Thoracic aorta (tissue), 2 donors: ENCODE measurements around the gene HMOX2. TPM values are rescaled to one million over a fixed set of nuclear protein-coding genes. Genes with fewer than 3 reads are reported as not detected.

Experiments
- ATAC-seq: fragments of 150-250 bp; one replicate; pipeline ENCODE4 v1.8.0; 2017; ENCODE audit warnings: low read depth; ENCODE audit not compliant: insufficient number of reproducible peaks, low FRiP score
- DNase-seq: peaks from one replicate; pipeline ENCODE4 v3.0.0-alpha.2; 2020; ENCODE audit warnings: low spot score
- H3K27ac ChIP-seq, 2 donors: fragments of 200-600 bp; sonication (generic); 1 replicate in 1 of 2; 2 replicates in 1 of 2; pipeline ENCODE4 v1.5.1; 2016; ENCODE audit warnings: mild to moderate bottlenecking in 2 of 2, moderate library complexity in 2 of 2
- H3K27me3 ChIP-seq: fragments of 200-600 bp; sonication (generic); replicated peaks from 2 replicates; pipeline ENCODE4 v1.6.0; 2016; ENCODE audit warnings: mild to moderate bottlenecking; ENCODE audit not compliant: insufficient read depth
- H3K36me3 ChIP-seq: fragments of 200-600 bp; sonication (generic); one replicate; pipeline ENCODE4 v1.5.1; 2016
- H3K4me1 ChIP-seq, 2 donors: fragments of 200-600 bp; sonication (generic); 1 replicate in 1 of 2; 2 replicates in 1 of 2; pipeline versions ENCODE4 v1.5.1 to v1.6.0; 2016; ENCODE audit warnings: low read depth in 2 of 2, mild to moderate bottlenecking in 1 of 2; ENCODE audit not compliant: control insufficient read depth in 1 of 2
- H3K4me3 ChIP-seq: fragments of 200-600 bp; sonication (generic); 2 replicates; pipeline ENCODE4 v1.5.1; 2016; ENCODE audit warnings: mild to moderate bottlenecking
- H3K9me3 ChIP-seq: fragments of 200-600 bp; sonication (generic); 2 replicates; pipeline ENCODE4 v1.5.1; 2016
- total RNA-seq, 2 donors: library from RNA; depleted of rRNA; stranded (reverse); fragments of >200 nt; gene quantifications; one replicate each; pipeline versions ENCODE4 v1.1.0 to v1.2.3, GENCODE V29; 2016
- TF ChIP-seq, protein P1 (sequence below): fragments of 200-600 bp; sonication (generic); IDR thresholded peaks from one replicate; pipeline ENCODE4 v1.5.1; 2019; ENCODE audit warnings: antibody characterized with exemption

HMOX2 gene
- total RNA-seq, 2 donors from 2014 or later, result 35.3 to 43.5 TPM

DNA sequence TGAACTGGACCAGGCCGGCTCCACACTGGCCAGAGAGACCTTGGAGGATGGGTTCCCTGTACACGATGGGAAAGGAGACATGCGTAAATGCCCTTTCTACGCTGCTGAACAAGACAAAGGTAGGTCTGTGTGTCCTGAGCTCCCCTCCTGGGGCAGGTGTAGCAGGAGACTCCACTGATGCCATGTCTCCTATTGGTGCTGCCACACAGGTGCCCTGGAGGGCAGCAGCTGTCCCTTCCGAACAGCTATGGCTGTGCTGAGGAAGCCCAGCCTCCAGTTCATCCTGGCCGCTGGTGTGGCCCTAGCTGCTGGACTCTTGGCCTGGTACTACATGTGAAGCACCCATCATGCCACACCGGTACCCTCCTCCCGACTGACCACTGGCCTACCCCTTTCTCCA, 33.2 kb downstream of the HMOX2 start:
- TF ChIP-seq, protein P1, sequence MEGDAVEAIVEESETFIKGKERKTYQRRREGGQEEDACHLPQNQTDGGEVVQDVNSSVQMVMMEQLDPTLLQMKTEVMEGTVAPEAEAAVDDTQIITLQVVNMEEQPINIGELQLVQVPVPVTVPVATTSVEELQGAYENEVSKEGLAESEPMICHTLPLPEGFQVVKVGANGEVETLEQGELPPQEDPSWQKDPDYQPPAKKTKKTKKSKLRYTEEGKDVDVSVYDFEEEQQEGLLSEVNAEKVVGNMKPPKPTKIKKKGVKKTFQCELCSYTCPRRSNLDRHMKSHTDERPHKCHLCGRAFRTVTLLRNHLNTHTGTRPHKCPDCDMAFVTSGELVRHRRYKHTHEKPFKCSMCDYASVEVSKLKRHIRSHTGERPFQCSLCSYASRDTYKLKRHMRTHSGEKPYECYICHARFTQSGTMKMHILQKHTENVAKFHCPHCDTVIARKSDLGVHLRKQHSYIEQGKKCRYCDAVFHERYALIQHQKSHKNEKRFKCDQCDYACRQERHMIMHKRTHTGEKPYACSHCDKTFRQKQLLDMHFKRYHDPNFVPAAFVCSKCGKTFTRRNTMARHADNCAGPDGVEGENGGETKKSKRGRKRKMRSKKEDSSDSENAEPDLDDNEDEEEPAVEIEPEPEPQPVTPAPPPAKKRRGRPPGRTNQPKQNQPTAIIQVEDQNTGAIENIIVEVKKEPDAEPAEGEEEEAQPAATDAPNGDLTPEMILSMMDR, result no peak
- ATAC-seq (no peak), DNase-seq (no peak)
- no peaks in the 10 kb centered on the region for H3K9me3 ChIP-seq
- H3K4me1 ChIP-seq, result peaks cover 9 to 15% of the 10 kb centered on the region in 2 donors
- H3K27ac ChIP-seq, result no peak overlapping the region
- no peaks in the 10 kb centered on the region for H3K27me3 ChIP-seq
- H3K4me3 ChIP-seq, result no peak overlapping the region
- H3K36me3 ChIP-seq, result peaks cover 46% of the 10 kb centered on the region

DNA sequence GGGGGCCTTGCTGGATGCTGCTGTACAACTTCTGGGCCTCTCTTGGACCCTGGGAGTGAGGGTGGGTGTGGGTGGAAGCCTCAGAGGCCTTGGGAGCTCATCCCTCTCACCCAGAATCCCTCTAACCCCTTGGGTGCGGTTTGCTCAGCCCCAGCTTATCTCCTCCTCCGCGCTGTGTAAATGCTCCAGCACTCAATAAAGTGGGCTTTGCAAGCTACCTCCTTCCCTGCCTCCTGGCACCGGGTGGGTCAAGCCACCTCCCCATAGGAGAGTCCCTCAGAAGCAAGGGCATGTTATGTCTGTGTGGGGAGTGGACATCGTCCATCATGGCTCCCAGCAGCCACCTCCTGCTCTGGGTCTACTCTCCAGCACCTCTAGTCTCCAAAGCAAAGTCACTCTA, 33.9 kb downstream of the HMOX2 start:
- no peak for ATAC-seq
- DNase-seq, result no peak
- H3K9me3 ChIP-seq, result no peaks in the 10 kb centered on the region
- no peak overlapping the region for H3K4me3 ChIP-seq
- no peak overlapping the region for H3K27ac ChIP-seq
- TF ChIP-seq, protein P1, result no peak
- H3K27me3 ChIP-seq, result no peaks in the 10 kb centered on the region
- H3K36me3 ChIP-seq, result peaks cover 46% of the 10 kb centered on the region
- H3K4me1 ChIP-seq, result peaks cover 16 to 22% of the 10 kb centered on the region in 2 donors

DNA sequence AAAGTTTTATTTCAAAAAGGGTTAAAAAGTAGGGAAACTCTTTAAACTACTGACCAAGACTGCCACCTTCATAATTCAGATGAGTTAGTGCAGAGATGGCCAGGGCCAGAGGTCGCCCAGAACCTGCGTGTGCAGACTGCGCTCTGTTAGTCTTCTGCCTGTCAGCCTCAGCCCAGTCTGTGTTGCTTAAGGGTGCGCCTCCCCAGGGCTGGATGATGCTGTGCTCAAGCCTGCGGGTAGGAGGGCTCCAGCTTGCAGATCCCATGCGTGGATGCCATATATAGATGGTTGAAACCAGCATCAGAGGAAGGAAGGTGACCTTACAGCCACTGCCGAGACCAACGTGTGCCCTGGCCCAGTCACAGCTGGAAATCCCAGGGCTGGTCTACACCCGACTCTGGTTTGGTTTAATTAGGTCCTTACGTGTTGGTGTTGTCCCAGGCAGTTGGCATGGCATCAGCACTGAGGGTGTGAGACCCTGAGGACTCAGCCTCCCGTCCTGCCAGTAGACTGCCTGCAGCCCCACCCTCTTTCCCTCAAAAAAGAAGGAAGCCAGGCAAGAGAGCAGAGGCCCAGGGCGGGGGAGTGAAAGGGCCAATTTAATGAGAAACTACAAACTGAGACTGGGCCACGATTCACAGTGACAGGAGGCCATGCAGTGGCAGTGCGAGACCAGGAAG, 34.7 kb downstream of the HMOX2 start:
- H3K27ac ChIP-seq, result no peak overlapping the region
- peaks cover 46% of the 10 kb centered on the region for H3K36me3 ChIP-seq
- H3K4me3 ChIP-seq, result no peak overlapping the region
- peaks cover 19 to 29% of the 10 kb centered on the region in 2 donors for H3K4me1 ChIP-seq
- H3K9me3 ChIP-seq, result no peaks in the 10 kb centered on the region
- H3K27me3 ChIP-seq, result no peaks in the 10 kb centered on the region
- DNase-seq (no peak), ATAC-seq (no peak)
- TF ChIP-seq, protein P1, result no peak

DNA sequence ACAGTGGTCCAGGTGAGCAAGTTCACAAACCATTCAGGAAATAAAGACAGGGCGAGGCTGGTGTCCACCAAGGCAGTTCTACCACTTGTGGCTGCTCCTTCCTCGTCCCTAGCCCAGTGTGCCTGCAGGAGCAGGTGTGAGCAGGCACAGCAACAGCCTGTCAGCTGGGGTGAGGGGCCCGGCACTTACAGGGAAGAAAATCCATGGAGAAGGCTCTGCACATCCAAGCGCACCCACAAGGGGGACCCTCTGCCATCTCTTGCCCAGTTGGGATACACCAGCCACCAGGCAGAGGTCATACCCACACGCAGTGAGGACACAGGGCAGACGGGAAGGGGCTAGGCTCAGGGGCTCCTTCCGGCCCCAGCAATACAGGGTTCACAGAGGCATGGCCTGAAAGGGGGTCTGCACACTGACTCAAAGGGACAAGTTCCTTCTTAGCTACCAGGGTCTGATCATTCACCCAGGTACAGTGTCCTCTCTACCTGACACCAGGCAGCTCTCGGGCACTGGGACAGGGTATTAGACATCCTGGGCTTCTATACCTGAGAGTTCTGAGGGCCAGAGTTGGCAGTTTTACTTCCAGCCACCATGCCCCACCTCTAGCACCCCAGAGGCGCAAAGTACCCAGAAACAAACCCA, 35.4 kb downstream of the HMOX2 start:
- H3K27ac ChIP-seq, result no peak overlapping the region
- no peaks in the 10 kb centered on the region for H3K9me3 ChIP-seq
- H3K36me3 ChIP-seq, result peaks cover 46% of the 10 kb centered on the region
- TF ChIP-seq, protein P1, result peak; percentile 41
- ATAC-seq (no peak), DNase-seq (no peak)
- H3K27me3 ChIP-seq, result no peaks in the 10 kb centered on the region
- no peak overlapping the region for H3K4me3 ChIP-seq
- peaks cover 22 to 33% of the 10 kb centered on the region in 2 donors for H3K4me1 ChIP-seq

DNA sequence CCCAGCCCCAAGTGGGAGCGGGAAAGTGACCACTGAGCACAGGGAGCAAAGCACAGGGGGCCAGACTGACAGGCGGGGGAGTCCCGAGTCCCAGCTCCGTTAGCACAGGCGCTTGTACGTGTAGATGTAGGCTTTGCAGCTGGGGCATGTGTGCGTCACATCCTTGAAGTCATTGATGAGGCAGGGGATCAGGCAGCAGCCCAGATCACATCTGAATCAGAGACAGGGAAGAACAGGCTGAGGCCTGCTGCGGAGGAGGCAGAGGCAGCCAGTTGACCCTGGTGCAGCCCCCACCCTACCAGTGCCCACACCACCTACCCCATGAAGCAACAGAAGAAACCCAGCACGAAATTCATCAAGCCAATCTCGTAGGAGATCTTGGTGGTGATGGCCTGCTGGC, 36.3 kb downstream of the HMOX2 start:
- H3K27ac ChIP-seq, result no peak overlapping the region
- peaks cover 44% of the 10 kb centered on the region for H3K36me3 ChIP-seq
- no peak for DNase-seq

More for the DNA sequence above, 36.3 kb downstream of the HMOX2 start:
- TF ChIP-seq, protein P1, result no peak
- H3K27me3 ChIP-seq, result no peaks in the 10 kb centered on the region
- H3K9me3 ChIP-seq, result no peaks in the 10 kb centered on the region
- H3K4me3 ChIP-seq, result no peak overlapping the region
- no peak for ATAC-seq
- H3K4me1 ChIP-seq, result peaks cover 22 to 33% of the 10 kb centered on the region in 2 donors
